SK-N-SH (cell line): Measurements from ENCODE around the gene MGST2. TPM values are rescaled to one million over a fixed set of nuclear protein-coding genes. Genes with fewer than 3 reads are reported as not detected.

Experiments
- CTCF ChIA-PET: fragments of 300-600, 350-600 bp; formaldehyde crosslinking; extraction: SDS; loops from one replicate; lab custom pipeline; 2021; lab: Yijun Ruan, JAX
- POLR2A ChIA-PET: fragments of 350-600 bp; sonication (Branson Sonifier 250); formaldehyde crosslinking; extraction: SDS; loops from one replicate; lab custom pipeline; 2020; ENCODE audit warnings: antibody characterized with exemption, inconsistent platforms; lab: Yijun Ruan, JAX
- DNase-seq: peaks from one replicate; pipeline ENCODE4 v3.0.0; 2012
- H2AFZ ChIP-seq: fragments of 200-600 bp; sonication (generic); 2 replicates; pipeline ENCODE4 v1.8.1; 2016; ENCODE audit warnings: antibody characterized with exemption, mild to moderate bottlenecking, low read depth
- H3F3A ChIP-seq: fragments of 200-600 bp; sonication (generic); replicated peaks from 2 replicates; pipeline ENCODE3; 2016; ENCODE audit warnings: antibody characterized with exemption, mild to moderate bottlenecking; ENCODE audit not compliant: insufficient read depth
- H3K27ac ChIP-seq, 2 experiments: fragments of 200-500 bp in 1 of 2; fragments of 200-600 bp in 1 of 2; sonication (Bioruptor generic) in 1 of 2; sonication (generic), shearing (Covaris generic) in 1 of 2; 2 replicates each; pipeline versions ENCODE4 v1.5.1 to v1.6.1; 2014 to 2016; ENCODE audit warnings: low read depth in 2 of 2, inconsistent platforms in 1 of 2, low read length in 1 of 2, mild to moderate bottlenecking in 1 of 2, mixed read lengths in 1 of 2
- H3K27me3 ChIP-seq: fragments of 200-600 bp; sonication (generic), shearing (Covaris generic); 2 replicates; pipeline ENCODE4 v1.6.1; 2016; ENCODE audit warnings: mixed run types; ENCODE audit not compliant: insufficient read depth
- H3K36me3 ChIP-seq, 2 experiments: fragments of 200-500 bp in 1 of 2; fragments of 200-600 bp in 1 of 2; sonication (Bioruptor generic) in 1 of 2; sonication (generic) in 1 of 2; replicated peaks in 1 of 2; 2 replicates each; pipeline versions ENCODE3 to v1.5.1; 2014 to 2016; ENCODE audit warnings: low read length in 1 of 2, mild to moderate bottlenecking in 1 of 2; ENCODE audit not compliant: insufficient read depth in 2 of 2, control insufficient read depth in 1 of 2
- H3K4me1 ChIP-seq, 2 experiments: fragments of 200-500 bp in 1 of 2; fragments of 200-600 bp in 1 of 2; sonication (Bioruptor generic) in 1 of 2; sonication (generic), shearing (Covaris generic) in 1 of 2; 2 replicates each; pipeline versions ENCODE4 v1.5.1 to v1.6.1; 2014 to 2016; ENCODE audit warnings: low read depth in 1 of 2, low read length in 1 of 2, mixed run types in 1 of 2; ENCODE audit not compliant: insufficient read depth in 2 of 2, control insufficient read depth in 1 of 2
- H3K4me2 ChIP-seq: fragments of 200-600 bp; sonication (generic), shearing (Covaris generic); 2 replicates; pipeline ENCODE4 v1.6.1; 2017; ENCODE audit warnings: mixed run types
- H3K4me3 ChIP-seq, 2 experiments: fragments of 200-500 bp in 1 of 2; fragments of 200-600 bp in 1 of 2; sonication (Bioruptor generic) in 1 of 2; sonication (generic), shearing (Covaris generic) in 1 of 2; 2 replicates each; pipeline versions ENCODE4 v1.5.1 to v1.8.1; 2014 to 2016; ENCODE audit warnings: low read depth in 2 of 2, inconsistent platforms in 1 of 2, low read length in 1 of 2, mild to moderate bottlenecking in 1 of 2, mixed read lengths in 1 of 2, moderate library complexity in 1 of 2
- H3K79me2 ChIP-seq: fragments of 200-600 bp; sonication (generic); 2 replicates; pipeline ENCODE4 v1.8.1; 2017; ENCODE audit warnings: mild to moderate bottlenecking; ENCODE audit not compliant: insufficient read depth
- H3K9ac ChIP-seq: fragments of 200-600 bp; sonication (generic); 2 replicates; pipeline ENCODE4 v1.6.1; 2017; ENCODE audit warnings: mixed run types
- H3K9me2 ChIP-seq: fragments of 200-600 bp; sonication (generic); 2 replicates; pipeline ENCODE4 v1.6.1; 2017; ENCODE audit warnings: mixed run types
- H3K9me3 ChIP-seq: fragments of 200-600 bp; sonication (generic); 2 replicates; pipeline ENCODE4 v1.6.1; 2017; ENCODE audit warnings: mixed run types, mild to moderate bottlenecking, moderate library complexity
- H4K20me1 ChIP-seq: fragments of 200-600 bp; sonication (generic); 2 replicates; pipeline ENCODE4 v1.6.1; 2017; ENCODE audit warnings: mild to moderate bottlenecking, mixed run types; ENCODE audit not compliant: insufficient read depth
- CHD2 ChIP-seq: fragments of 150-350 bp; IDR thresholded peaks from 2 replicates; pipeline ENCODE4 v1.6.1; 2018; ENCODE audit warnings: low read length; ENCODE audit not compliant: partially characterized antibody
- CTCF ChIP-seq: fragments of 200-600 bp; sonication (generic); IDR thresholded peaks from 2 replicates; pipeline ENCODE4 v1.6.1; 2017; ENCODE audit warnings: antibody characterized with exemption, mild to moderate bottlenecking, moderate library complexity
- ELF1 ChIP-seq: IDR thresholded peaks from 2 replicates; pipeline ENCODE4 v1.4.0; 2012
- EP300 ChIP-seq, 2 experiments: IDR thresholded peaks; 2 replicates each; pipeline versions ENCODE4 v1.4.0 to v1.6.1; 2012; ENCODE audit warnings: borderline replicate concordance in 1 of 2, low read depth in 1 of 2, low read length in 1 of 2
- FOSL2 ChIP-seq: IDR thresholded peaks from 2 replicates; pipeline ENCODE4 v1.4.0; 2012; ENCODE audit warnings: low read depth, mild to moderate bottlenecking, moderate library complexity, borderline replicate concordance
- FOXJ3 ChIP-seq: sonication (generic); formaldehyde crosslinking; IDR thresholded peaks from 2 replicates; pipeline ENCODE4 v1.5.1; 2020; ENCODE audit warnings: mild to moderate bottlenecking, missing genetic modification reagents
- FOXM1 ChIP-seq: IDR thresholded peaks from 2 replicates; pipeline ENCODE4 v1.4.0; 2012; ENCODE audit warnings: low read depth, mild to moderate bottlenecking
- GABPA ChIP-seq: IDR thresholded peaks from 2 replicates; pipeline ENCODE4 v1.4.0; 2012; ENCODE audit warnings: low read depth, mild to moderate bottlenecking
- GATA2 ChIP-seq: sonication (generic); formaldehyde crosslinking; IDR thresholded peaks from 2 replicates; pipeline ENCODE4 v1.5.0; 2020; ENCODE audit warnings: mild to moderate bottlenecking, missing genetic modification reagents
- JUND ChIP-seq: IDR thresholded peaks from 2 replicates; pipeline ENCODE4 v1.4.0; 2012
- MXI1 ChIP-seq: IDR thresholded peaks from 2 replicates; pipeline ENCODE4 v1.6.1; 2012; ENCODE audit warnings: mild to moderate bottlenecking, low read depth, low read length, improper control_type of control experiment
- RAD21 ChIP-seq: IDR thresholded peaks from 2 replicates; pipeline ENCODE4 v1.6.1; 2012; ENCODE audit warnings: mild to moderate bottlenecking, low read length
- RCOR1 ChIP-seq: fragments of 150-350 bp; IDR thresholded peaks from 2 replicates; pipeline ENCODE4 v1.6.1; 2017; ENCODE audit warnings: antibody characterized with exemption, low read length
- RFX5 ChIP-seq: IDR thresholded peaks from 2 replicates; pipeline ENCODE4 v1.6.1; 2012; ENCODE audit warnings: mild to moderate bottlenecking, improper control_type of control experiment, low read length
- RXRA ChIP-seq: IDR thresholded peaks from 2 replicates; pipeline ENCODE4 v1.4.0; 2012; ENCODE audit warnings: low read depth, mild to moderate bottlenecking, borderline replicate concordance
- TAF1 ChIP-seq: IDR thresholded peaks from 2 replicates; pipeline ENCODE4 v1.6.1; 2012; ENCODE audit warnings: low read depth, mild to moderate bottlenecking, low read length, moderate library complexity, borderline replicate concordance
- TCF12 ChIP-seq: IDR thresholded peaks from 2 replicates; pipeline ENCODE4 v1.4.0; 2012
- TEAD4 ChIP-seq: IDR thresholded peaks from 2 replicates; pipeline ENCODE4 v1.4.0; 2012; ENCODE audit warnings: mild to moderate bottlenecking, borderline replicate concordance; ENCODE audit not compliant: insufficient read depth
- USF2 ChIP-seq: fragments of 150-350 bp; IDR thresholded peaks from 2 replicates; pipeline ENCODE4 v1.6.1; 2017; ENCODE audit warnings: antibody characterized with exemption, low read length, low read depth, borderline replicate concordance
- YY1 ChIP-seq: IDR thresholded peaks from 2 replicates; pipeline ENCODE4 v1.4.0; 2012; ENCODE audit warnings: low read depth, mild to moderate bottlenecking
- ZBTB33 ChIP-seq: IDR thresholded peaks from 2 replicates; pipeline ENCODE4 v1.4.0; 2012; ENCODE audit warnings: low read depth, borderline replicate concordance
- WGBS: methylation state at CpG from one replicate; pipeline ENCODE4 v1.1.6; 2017; ENCODE audit warnings: low lambda C conversion rate; 5-methylcytosine and 5-hydroxymethylcytosine counted together
- polyA plus RNA-seq, 3 experiments: library from polyadenylated mRNA; depleted of rRNA; stranded (reverse); fragments of >200 nt; gene quantifications; 2 replicates each; pipeline ENCODE4 v1.2.3, GENCODE V29; 2012

MGST2 gene
- polyA plus RNA-seq, 1 of the 3 experiments (the other 2 are of a cell fraction) = 26.5 TPM

- DNase-seq = no peak
- H3K4me2 ChIP-seq = no peak overlapping the region
- no peak overlapping the region for H3K4me3 ChIP-seq
- POLR2A ChIA-PET = no interaction called here
- no peaks in the 10 kb centered on the region for H3F3A ChIP-seq
- H3K9me2 ChIP-seq = no peaks in the 10 kb centered on the region
- peaks cover 0 to 26% of the 10 kb centered on the region in 2 experiments; a peak in 2 of 4 replicates for H3K4me1 ChIP-seq
- peak overlapping the region in 1 of 2 experiments; percentile 6; a peak in 1 of 4 replicates for H3K27ac ChIP-seq
- H2AFZ ChIP-seq = no peak overlapping the region
- no peaks in the 10 kb centered on the region for H4K20me1 ChIP-seq
- CTCF ChIA-PET = no interaction called here
- WGBS = 95% methylated on average over 12 of the region's 12 CpGs
- H3K79me2 ChIP-seq = no peaks in the 10 kb centered on the region
- TF ChIP-seq CHD2 = no peak
- TF ChIP-seq ZBTB33 = no peak
- TF ChIP-seq EP300 (IDR thresholded peaks at IDR 0.05; ENCODE audit: borderline replicate concordance in 1 of 2, low read depth in 1 of 2, low read length in 1 of 2) = no peak
- no peak for TF ChIP-seq GATA2 (CRISPR knock-in tag)
- TF ChIP-seq CTCF = no peak
- TF ChIP-seq MXI1 = no peak
- TF ChIP-seq FOXM1 = no peak
- no peak for TF ChIP-seq TAF1
- no peak for TF ChIP-seq TCF12
- no peak for TF ChIP-seq ELF1
- no peak for TF ChIP-seq RCOR1
- H3K27me3 ChIP-seq = no peaks in the 10 kb centered on the region
- H3K9me3 ChIP-seq = no peaks in the 10 kb centered on the region
- no peaks in the 10 kb centered on the region for H3K36me3 ChIP-seq
- H3K9ac ChIP-seq = no peak overlapping the region
Observed at GRCh38 chr4:139746431-139747171, 81.0 kb downstream of the MGST2 start.

GRCh38 chr4:139749338-139749737 lies 83.7 kb downstream of the MGST2 start:
- peaks cover 0 to 4% of the 10 kb centered on the region in 2 experiments for H3K36me3 ChIP-seq
- no peaks in the 10 kb centered on the region for H3K9me2 ChIP-seq
- no peak overlapping the region for H2AFZ ChIP-seq
- no peaks in the 10 kb centered on the region for H4K20me1 ChIP-seq
- H3K4me1 ChIP-seq = peaks cover 0 to 26% of the 10 kb centered on the region in 2 experiments; a peak in 2 of 4 replicates
- no peaks in the 10 kb centered on the region for H3F3A ChIP-seq
- no peaks in the 10 kb centered on the region for H3K79me2 ChIP-seq
- no peak overlapping the region for H3K4me3 ChIP-seq
- no peaks in the 10 kb centered on the region for H3K9me3 ChIP-seq
- H3K27me3 ChIP-seq = no peaks in the 10 kb centered on the region
- POLR2A ChIA-PET = interaction anchor here (0.9 to 2.1 kb wide), 2 partner anchors 9 to 26 kb away, joined by 3 to 8 read pairs; no protein-coding TSS in a partner anchor
- no peak for DNase-seq
- H3K27ac ChIP-seq = peak overlapping the region in 1 of 2 experiments; percentile 12; a peak in 1 of 4 replicates
- CTCF ChIA-PET = interaction anchor here (0.6 to 3.3 kb wide), 4 partner anchors 9 to 99 kb away, joined by 3 to 19 read pairs (median 6); no protein-coding TSS in a partner anchor
- no peak overlapping the region for H3K4me2 ChIP-seq
- H3K9ac ChIP-seq = no peak overlapping the region
- 79% methylated on average over 6 of the region's 6 CpGs for WGBS
- no peak for TF ChIP-seq RFX5
- TF ChIP-seq TAF1 = no peak
- TF ChIP-seq TEAD4 = no peak
- no peak for TF ChIP-seq GABPA
- TF ChIP-seq RAD21 = no peak
- TF ChIP-seq RCOR1 = no peak
- TF ChIP-seq RXRA = no peak
- no peak for TF ChIP-seq FOXJ3 (CRISPR knock-in tag)
- TF ChIP-seq FOSL2 = no peak
- no peak for TF ChIP-seq USF2
- TF ChIP-seq JUND = no peak
- no peak for TF ChIP-seq GATA2 (CRISPR knock-in tag)
- no peak for TF ChIP-seq ZBTB33
- TF ChIP-seq YY1 = no peak
- TF ChIP-seq FOXM1 = no peak
